Transverse colon (tissue), 3 donors: ENCODE data around the gene RNF135.

Experiments
- CTCF ChIP-seq, 5 experiments: fragments of 200-600 bp in 3 of 5; fragments of 450-650 bp in 2 of 5; sonication (generic) in 3 of 5; IDR thresholded peaks; 1 replicate in 2 of 5; 2 replicates in 3 of 5; pipeline ENCODE4 v1.5.1; 2016 to 2017; ENCODE audit warnings: antibody characterized with exemption in 5 of 5, inconsistent platforms in 3 of 5, mild to moderate bottlenecking in 2 of 5, moderate library complexity in 1 of 5
- EP300 ChIP-seq: sonication (generic); formaldehyde crosslinking; IDR thresholded peaks from one replicate; pipeline ENCODE4 v1.6.1; 2017; ENCODE audit warnings: antibody characterized with exemption, low read depth

GRCh38 chr17:31031841-31032240, 61.0 kb downstream of the RNF135 start:
- TF ChIP-seq CTCF (IDR thresholded peaks at IDR 0.05) (no peak), EP300 (no peak)
